ENCODE measurements around the gene TET2.

DNA sequence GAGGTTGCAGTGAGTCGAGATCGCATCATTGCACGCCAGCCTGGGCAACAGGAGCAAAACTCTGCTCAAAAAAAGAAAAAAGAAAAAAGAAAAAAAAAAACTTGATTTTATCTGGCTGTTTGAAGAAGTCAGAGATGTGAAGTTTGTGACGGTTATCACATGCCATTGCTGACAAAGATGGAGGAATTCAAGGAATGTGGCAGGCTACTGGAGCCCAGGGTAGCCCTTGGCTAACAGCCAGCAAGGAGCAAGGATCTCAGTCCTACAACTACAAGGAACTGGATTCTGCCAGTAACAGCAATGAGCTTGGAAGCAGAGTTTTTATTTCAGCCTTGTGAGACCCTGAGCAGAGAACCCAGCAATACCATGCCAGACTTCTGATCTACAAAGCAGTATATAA lies 24.3 kb upstream of the TET2 start:
- TF ChIP-seq POLR2A (IDR thresholded peaks at IDR 0.05; ENCODE audit: low read length) (no peak), GATA1 (IDR thresholded peaks at IDR 0.05; ENCODE audit: low read depth, low read length) (no peak)
